ENCODE data around the gene AVPR2.

AVPR2 gene

DNA sequence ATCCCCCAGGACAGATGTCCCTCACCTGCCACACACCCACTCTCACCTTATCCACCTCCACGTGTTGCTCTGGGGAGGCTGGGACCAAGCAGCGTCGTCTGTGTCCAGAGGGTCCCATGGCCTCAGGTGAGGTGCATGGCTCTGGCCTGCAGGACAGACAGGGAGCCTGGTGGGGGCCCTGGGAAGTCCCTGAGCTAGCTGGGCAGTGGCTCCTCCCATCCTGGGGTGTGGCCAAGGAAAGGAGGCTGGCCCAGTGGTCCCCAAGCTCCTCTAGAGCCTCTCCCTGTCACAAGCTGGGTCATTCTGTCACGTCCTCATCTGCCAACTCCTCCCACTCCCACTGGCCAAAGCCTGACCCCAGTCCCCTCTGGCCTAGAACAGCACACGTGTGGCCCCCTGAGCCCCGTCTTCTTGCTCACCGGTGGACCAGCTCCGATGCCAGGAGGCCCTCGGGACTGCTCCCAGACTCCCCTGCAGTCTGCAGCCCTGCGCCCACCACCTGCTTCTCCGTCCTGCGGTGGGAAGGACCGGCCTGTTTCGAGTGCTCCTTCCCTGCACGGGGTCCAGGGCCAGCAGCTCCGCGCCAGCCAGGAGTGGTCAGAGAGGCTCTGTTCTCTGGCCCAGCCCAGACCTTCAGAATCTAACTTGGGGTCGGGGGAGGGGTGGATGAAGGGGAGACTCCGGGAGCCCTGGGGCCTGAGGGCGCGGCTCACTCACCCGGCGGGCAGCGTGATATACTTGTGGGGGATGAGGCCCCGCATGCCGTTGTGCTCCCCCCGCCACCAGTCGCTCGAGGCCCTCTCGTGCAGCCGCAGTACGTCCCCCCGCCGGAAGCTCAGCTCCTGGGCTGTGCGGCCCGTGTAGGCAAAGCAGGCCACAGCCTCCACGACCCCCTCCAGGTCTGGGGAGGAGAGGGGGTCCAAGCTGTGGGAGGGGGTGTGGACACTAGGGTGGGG is 4.8 kb downstream of the AVPR2 start:
- Histone ChIP-seq H3K27me3 (ENCODE audit: insufficient read depth, poor library complexity, severe bottlenecking) (no peaks in the 10 kb centered on the region), H3K27ac (ENCODE audit: poor library complexity, severe bottlenecking) (no peak overlapping the region), H3K4me1 (ENCODE audit: insufficient read depth, poor library complexity, severe bottlenecking) (no peaks in the 10 kb centered on the region), H3K9me3 (ENCODE audit: severe bottlenecking) (no peaks in the 10 kb centered on the region), H3K36me3 (ENCODE audit: low read depth) (no peaks in the 10 kb centered on the region), H3K4me3 (ENCODE audit: severe bottlenecking) (no peak overlapping the region)
- no peak for DNase-seq (ENCODE audit: low spot score)
- no peak; the same call in 2 of the 3 replicates for ATAC-seq (ENCODE audit: low read depth)
- TF ChIP-seq, protein P1, sequence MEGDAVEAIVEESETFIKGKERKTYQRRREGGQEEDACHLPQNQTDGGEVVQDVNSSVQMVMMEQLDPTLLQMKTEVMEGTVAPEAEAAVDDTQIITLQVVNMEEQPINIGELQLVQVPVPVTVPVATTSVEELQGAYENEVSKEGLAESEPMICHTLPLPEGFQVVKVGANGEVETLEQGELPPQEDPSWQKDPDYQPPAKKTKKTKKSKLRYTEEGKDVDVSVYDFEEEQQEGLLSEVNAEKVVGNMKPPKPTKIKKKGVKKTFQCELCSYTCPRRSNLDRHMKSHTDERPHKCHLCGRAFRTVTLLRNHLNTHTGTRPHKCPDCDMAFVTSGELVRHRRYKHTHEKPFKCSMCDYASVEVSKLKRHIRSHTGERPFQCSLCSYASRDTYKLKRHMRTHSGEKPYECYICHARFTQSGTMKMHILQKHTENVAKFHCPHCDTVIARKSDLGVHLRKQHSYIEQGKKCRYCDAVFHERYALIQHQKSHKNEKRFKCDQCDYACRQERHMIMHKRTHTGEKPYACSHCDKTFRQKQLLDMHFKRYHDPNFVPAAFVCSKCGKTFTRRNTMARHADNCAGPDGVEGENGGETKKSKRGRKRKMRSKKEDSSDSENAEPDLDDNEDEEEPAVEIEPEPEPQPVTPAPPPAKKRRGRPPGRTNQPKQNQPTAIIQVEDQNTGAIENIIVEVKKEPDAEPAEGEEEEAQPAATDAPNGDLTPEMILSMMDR (IDR thresholded peaks at IDR 0.05; ENCODE audit: poor library complexity, severe bottlenecking), result no peak

DNA sequence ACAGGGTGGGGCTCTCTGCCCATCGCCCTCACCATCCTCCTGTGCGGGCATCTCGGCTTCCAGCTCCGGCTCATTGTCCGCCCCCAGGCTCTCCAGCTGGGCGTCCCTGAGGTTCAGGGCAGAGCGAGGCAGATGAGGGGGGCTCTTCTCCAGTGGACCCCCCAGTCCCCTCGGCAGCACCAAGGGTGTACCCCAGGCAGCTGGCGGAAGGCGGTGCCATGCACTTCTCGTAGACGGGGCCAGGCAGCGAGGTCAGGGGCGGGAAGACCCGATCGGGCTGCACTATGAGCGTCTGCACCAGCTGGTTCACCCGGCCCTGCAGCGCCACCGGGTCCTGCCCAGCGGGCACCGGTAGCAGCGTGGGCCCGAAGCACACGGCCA is 5.5 kb downstream of the AVPR2 start:
- no peak overlapping the region for H3K27ac ChIP-seq (ENCODE audit: poor library complexity, severe bottlenecking)
- no peak for DNase-seq (ENCODE audit: low spot score)
- no peaks in the 10 kb centered on the region for H3K27me3 ChIP-seq (ENCODE audit: insufficient read depth, poor library complexity, severe bottlenecking)
- TF ChIP-seq, protein P1 (IDR thresholded peaks at IDR 0.05; ENCODE audit: poor library complexity, severe bottlenecking), result no peak
- H3K4me1 ChIP-seq (ENCODE audit: insufficient read depth, poor library complexity, severe bottlenecking), result no peaks in the 10 kb centered on the region
- no peaks in the 10 kb centered on the region for H3K9me3 ChIP-seq (ENCODE audit: severe bottlenecking)
- ATAC-seq (ENCODE audit: low read depth), result no peak
- H3K36me3 ChIP-seq (ENCODE audit: low read depth), result no peaks in the 10 kb centered on the region
- no peak overlapping the region for H3K4me3 ChIP-seq (ENCODE audit: severe bottlenecking)

DNA sequence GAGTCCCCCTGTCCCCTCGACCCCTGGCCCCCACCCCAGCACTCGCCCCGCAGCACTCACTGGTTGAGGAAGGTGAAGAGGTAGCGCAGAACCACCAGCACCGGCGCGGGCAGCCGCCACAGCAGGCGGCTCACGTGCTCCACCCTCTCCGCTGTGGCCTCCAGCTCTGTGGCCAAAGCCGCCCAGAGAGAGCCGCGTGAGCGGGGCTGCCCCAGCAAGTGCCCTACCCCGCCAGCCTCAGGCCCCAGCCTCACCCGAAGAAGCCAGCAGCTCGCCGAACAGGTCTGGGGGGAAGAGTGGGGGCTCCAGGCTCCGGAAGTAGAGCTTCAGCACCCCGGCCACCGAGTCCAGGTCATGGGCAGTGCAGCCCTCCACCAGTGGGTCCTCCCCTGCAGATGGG is 6.0 kb downstream of the AVPR2 start:
- TF ChIP-seq, protein P1 (IDR thresholded peaks at IDR 0.05; ENCODE audit: poor library complexity, severe bottlenecking), result no peak
- H3K4me3 ChIP-seq (ENCODE audit: severe bottlenecking), result no peak overlapping the region
- no peaks in the 10 kb centered on the region for H3K9me3 ChIP-seq (ENCODE audit: severe bottlenecking)
- ATAC-seq (ENCODE audit: low read depth), result no peak
- H3K36me3 ChIP-seq (ENCODE audit: low read depth), result no peaks in the 10 kb centered on the region
- no peaks in the 10 kb centered on the region for H3K4me1 ChIP-seq (ENCODE audit: insufficient read depth, poor library complexity, severe bottlenecking)
- no peak overlapping the region for H3K27ac ChIP-seq (ENCODE audit: poor library complexity, severe bottlenecking)
- H3K27me3 ChIP-seq (ENCODE audit: insufficient read depth, poor library complexity, severe bottlenecking), result no peaks in the 10 kb centered on the region
- no peak for DNase-seq (ENCODE audit: low spot score)

DNA sequence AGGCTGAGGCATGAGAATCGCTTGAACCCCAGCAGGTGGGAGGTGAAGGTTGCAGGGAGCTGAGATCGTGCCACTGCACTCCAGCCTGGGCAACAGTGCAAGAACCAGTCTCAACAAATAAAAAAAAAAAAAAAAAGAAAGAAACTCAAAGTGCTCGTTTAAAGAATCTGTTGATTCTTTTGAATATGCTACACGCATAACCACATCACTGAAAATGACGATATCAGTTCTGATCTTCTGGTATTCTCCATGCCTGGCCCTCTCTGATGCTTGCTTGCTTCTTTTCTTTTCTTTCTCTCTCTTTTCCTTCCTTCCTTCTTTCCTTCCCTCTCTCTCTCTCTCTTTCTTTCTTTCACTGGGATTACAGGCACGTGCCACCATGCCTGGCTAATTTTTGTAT is 7.3 kb downstream of the AVPR2 start:
- Histone ChIP-seq H3K27me3 (ENCODE audit: insufficient read depth, poor library complexity, severe bottlenecking) (no peaks in the 10 kb centered on the region), H3K36me3 (ENCODE audit: low read depth) (no peaks in the 10 kb centered on the region)

More for the DNA sequence above, 7.3 kb downstream of the AVPR2 start:
- ATAC-seq (ENCODE audit: low read depth), result no peak
- no peak for DNase-seq (ENCODE audit: low spot score)
- no peaks in the 10 kb centered on the region for H3K4me1 ChIP-seq (ENCODE audit: insufficient read depth, poor library complexity, severe bottlenecking)
- no peak overlapping the region for H3K27ac ChIP-seq (ENCODE audit: poor library complexity, severe bottlenecking)
- no peak overlapping the region for H3K4me3 ChIP-seq (ENCODE audit: severe bottlenecking)
- TF ChIP-seq, protein P1 (IDR thresholded peaks at IDR 0.05; ENCODE audit: poor library complexity, severe bottlenecking), result no peak
- H3K9me3 ChIP-seq (ENCODE audit: severe bottlenecking), result no peaks in the 10 kb centered on the region

Measured in RWPE2 (cell line).